Activated T-cell treated with anti-CD3 and anti-CD28 coated beads, Interleukin-2, amount 50 U/mL, for 48 hours (primary cell): ENCODE measurements around the gene RARS2.
"Not testable (repeated sequence)": the region's sequence is repeated elsewhere in the genome, so short reads cannot be mapped to it uniquely, and the experiment has no call there.

Source experiments
- DNase-seq, 2 experiments: peaks; one replicate each; pipeline ENCODE4 v3.0.0-alpha.2; 2020

RARS2 gene, protein sequence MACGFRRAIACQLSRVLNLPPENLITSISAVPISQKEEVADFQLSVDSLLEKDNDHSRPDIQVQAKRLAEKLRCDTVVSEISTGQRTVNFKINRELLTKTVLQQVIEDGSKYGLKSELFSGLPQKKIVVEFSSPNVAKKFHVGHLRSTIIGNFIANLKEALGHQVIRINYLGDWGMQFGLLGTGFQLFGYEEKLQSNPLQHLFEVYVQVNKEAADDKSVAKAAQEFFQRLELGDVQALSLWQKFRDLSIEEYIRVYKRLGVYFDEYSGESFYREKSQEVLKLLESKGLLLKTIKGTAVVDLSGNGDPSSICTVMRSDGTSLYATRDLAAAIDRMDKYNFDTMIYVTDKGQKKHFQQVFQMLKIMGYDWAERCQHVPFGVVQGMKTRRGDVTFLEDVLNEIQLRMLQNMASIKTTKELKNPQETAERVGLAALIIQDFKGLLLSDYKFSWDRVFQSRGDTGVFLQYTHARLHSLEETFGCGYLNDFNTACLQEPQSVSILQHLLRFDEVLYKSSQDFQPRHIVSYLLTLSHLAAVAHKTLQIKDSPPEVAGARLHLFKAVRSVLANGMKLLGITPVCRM

DNA sequence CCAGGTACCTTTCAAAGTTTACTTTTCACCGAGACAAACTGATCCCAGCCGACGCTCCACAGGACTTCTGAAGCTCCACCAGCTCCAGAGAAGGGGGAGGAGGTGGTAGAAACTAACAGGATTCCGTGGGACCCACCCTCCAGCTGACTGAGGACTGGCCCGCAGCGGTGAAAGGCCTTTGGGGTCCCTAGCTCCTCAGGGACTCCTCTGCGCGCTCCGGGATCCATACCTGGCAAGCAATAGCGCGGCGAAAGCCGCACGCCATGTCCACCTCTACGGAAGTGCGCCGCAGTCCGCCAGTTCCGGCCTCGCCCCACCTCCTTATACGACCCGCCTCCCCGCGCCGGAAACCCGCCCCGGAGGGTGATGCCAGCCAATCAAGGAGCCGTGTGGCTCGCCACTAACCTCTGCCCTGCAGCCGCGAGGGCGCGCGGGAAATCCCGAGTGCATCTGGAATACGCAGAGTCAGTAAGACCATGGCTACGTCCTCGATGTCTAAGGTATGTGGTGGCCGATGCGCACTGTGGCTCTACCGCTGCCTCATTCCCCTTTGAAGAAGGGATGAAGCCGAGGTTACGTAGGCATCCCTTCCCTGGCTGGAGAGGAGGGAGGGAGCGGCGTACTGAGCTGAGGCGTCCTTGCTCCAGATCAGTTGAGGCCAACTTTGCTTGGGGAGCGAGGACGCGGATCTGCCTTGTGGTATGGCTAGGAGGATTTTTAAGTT is at the start of gene RARS2, which contains the start of gene ORC3:
TSS of gene RARS2 (minus strand) at position 295 of the 724 bp plus-strand sequence. CDS start at position 265, 30 bp downstream.
TSS of gene ORC3 (plus strand) at position 443 of the 724 bp plus-strand sequence. CDS start at position 477, 34 bp downstream.
- peak; percentile 97 to 98 for DNase-seq

DNA sequence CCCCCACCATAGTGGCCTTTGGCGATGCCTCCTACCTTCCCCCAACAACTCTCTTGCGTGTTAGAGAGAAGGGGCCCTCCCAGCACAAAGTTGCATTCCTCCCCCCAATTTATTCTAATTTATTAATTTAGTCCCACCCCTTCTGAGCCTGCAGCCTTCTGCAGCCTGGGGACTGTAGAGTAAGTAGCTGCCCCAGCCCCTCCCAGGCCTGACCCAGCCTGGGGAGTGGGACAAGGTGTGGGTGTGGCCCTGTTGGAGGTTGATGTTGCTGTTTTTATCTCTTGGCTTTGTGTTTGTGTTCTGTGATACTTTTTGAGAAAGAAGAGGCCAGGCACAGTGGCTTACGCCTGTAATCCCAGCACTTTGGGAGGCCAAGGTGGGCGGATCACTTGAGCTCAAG is 49.6 kb upstream of the RARS2 start:
- no peak for DNase-seq

DNA sequence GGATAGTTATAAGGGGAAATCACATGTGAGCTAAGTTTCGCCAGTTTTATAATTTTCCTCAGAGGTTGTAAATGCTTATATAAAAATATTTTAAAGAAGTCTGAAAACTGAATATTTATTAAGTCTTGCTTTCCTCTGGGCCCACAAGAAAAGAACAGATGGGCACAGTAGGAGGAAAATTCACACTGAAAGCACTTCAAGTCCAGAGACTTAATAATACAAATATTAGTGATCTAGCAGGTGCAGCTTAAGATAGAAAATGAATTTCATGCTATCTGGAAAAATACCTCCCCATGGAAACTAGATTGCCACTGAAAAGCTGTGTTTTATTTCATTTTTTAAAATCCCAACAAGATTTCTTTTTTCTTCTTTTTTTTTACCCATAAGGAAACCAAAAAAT is 47.3 kb upstream of the RARS2 start:
- DNase-seq: no peak

DNA sequence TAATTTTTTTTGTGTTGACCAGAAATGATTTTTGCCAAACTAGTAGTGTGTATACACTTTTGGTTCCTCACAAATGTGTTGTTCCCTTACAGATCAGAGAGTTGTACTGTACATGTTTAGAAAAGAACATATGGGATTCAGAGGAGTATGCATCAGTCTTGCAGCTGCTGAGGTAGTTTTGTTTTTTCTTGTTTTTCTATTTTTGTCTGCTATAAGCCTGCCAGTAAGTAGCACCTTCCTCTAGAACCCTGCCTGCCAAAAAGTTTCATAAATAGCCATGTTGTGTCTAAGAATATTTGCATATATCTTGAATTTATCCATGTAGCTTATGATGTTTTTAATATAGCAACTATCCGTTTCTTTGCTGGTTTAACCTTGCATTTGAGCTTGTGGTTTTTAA is 46.5 kb upstream of the RARS2 start:
- DNase-seq: no peak

DNA sequence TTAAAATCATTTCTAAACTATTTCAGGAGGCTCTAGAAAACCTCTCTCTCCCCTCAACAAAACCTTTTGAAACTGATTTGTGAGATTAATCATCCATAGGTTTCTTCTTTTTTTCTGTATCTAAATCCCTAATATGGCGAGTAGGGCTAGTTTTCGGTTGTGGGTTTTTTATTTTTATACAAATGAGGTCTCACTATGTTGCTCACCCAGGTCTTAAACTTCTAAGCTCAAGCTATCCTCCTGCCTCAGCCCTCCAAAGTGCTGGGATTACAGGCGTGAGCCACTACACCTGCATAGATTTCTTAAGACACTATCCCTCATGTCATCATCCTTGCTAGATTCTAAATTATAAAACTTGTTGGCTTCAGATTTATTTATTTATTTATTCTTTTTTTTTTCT is 44.1 kb upstream of the RARS2 start:
- no peak for DNase-seq

DNA sequence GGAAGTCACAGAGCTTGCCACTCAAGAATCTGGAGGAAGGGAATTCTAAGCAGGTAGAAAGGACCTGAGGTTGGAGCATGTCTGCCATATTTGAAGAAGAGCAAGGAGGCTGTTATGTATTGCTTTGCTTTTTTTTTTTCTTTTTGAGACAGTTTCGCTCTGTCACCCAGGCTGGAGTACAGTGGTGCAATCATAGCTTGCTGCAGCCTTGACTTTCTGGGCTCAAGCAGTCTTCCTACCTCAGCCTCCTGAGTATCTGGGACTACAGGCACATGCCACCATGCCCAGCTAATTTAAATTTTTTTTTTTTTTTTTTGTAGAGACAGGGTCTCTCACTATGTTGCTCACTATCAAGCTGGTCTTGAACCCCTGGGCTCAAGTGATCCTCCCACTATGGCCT is 41.0 kb upstream of the RARS2 start:
- no peak for DNase-seq

DNA sequence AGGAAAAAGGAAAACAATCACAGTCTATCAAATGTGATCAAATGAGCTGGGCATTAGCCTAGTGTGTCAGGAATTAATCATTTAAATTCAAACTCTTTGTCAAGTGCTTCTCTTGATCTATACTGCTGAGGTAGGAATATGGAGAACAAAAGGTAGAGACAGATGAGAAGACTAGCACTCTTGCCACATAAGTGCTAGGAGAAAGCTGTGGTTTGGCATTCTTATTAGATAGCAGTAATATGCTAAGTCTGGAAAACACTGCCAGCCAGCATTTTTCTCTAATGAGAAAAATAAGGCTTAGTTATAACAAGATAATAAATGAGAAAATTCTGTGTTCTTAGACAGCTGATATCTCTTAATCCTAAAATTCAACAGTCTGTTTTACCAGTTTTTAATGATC is 39.1 kb upstream of the RARS2 start:
- DNase-seq: no peak

DNA sequence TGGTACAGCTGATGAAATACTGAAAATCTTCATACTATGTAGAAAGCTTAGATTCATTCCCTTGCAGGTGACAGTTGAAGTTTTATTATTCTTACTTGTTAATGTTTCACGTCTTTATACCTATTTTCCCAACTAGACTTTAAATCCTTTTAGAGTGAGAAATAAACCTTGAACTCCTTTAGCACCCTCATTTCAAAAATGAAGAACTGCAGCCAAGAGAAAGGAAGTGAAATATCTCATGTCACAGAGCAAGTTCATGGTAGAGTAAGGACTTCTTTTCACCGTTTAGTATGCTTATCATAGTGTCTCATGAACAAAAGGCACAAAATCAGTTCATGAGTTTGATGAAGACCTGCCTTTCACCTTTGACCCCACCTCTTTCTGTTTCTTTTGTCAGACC is 38.6 kb upstream of the RARS2 start:
- no peak for DNase-seq

DNA sequence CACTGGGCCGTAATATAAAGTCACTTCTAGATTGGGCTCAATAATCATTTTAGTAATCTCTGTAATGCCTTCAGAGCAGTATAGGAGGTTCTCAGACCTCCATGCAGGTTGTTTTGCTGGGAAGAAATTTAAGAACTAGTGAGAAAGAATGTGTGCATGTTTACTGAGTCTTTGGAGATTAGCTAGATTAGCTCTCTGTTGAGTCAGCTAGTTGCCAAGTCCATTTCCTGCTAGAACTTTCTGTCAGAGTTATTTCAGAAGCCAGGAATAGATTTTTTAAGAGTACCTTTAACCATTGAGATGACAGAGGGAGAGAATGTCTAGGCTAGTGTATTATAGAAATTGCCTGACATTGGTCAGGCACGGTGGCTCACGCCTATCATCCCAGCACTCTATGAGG is 33.5 kb upstream of the RARS2 start:
- no peak for DNase-seq

DNA sequence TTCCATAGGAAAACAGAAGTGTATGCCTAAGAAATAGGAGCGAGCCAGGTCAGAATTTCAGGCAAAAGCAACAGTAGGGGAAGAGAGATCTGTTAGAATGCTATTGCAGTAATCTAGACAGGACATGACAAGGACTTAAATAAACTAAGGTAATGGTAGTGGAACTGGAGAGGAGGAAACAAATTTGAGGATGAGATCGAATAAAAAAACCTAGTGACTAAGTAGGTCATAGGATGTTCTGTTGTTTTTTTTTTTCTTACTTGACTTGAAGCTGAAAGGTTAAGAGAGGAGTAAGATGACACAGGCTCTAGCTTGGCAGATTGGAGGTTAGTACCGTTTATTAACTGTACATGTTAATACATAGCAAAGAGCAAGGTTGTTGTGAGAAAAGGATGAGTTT is 28.7 kb upstream of the RARS2 start:
- DNase-seq: no peak

DNA sequence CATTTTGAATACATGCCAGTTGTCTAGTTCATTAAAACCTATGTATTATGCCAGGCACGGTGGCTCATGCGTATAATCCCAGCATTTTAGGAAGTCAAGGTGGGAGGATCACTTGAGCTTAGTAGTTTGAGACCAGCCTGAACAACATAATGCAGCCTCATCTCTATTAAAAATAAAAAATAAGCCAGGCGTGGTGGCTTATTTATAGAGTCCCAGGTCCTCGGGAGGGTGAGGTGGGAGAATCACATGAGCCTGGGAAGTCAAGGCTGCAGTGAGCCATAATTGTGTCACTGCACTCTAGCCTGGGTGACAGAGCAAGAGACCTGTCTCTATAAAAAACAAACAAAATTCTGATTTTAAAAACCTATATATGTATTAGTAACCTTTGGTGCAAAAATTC is 27.6 kb upstream of the RARS2 start:
- DNase-seq: no peak

DNA sequence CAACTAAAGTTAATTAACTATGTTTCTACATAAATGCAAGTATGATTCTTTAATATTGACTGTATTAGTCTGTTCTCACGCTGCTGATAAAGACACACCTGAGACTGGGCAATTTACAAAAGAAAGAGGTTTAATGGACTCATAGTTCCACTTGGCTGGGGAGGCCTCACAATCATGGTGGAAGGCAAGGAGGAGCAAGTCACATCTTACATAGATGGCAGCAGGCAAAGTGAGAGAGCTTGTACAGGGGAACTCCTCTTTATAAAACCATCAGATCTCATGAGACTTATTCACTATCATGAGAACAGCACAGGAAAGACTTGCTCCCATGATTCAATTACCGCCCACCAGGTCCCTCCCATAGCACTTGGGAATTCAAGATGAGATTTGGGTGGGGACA is 23.2 kb upstream of the RARS2 start:
- DNase-seq: not testable (repeated sequence)

DNA sequence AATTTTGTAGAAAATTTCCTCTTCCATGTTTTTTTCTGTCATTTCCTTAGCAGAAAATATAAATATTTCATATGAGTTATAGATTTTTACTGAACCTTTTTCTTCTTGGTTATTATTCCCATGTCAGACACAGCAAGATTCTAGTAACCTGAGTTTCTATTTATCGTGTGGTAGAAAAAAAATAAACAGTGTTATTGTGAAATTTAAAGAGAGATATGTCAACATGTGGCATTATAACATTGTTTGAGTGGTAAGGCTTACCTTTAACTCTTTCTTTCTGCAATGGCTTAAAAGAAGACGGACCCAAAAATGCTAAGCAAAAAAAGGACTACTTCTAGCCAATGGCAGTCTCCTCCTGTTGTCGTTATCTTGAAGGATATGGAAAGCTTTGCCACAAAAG is 19.0 kb upstream of the RARS2 start:
- DNase-seq: no peak

DNA sequence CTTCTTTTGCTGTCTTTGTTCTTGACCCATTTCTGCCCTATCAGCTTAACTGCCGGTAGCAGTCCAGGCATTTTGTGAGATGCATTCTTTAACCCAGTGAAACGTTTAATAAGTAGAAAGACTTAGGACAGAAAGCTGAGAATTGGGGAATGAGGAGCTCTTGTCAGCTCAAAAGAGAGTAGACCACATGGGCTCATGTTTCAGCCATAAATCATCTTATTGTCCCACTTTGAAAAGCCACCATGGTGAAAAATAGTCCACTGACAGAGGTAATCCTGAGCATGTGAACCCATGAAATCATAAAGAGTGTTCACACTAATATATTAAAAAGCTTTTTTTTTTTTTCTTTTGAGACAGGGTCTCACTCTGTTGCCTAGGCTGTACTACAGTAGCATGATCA is 16.4 kb upstream of the RARS2 start:
- no peak for DNase-seq

DNA sequence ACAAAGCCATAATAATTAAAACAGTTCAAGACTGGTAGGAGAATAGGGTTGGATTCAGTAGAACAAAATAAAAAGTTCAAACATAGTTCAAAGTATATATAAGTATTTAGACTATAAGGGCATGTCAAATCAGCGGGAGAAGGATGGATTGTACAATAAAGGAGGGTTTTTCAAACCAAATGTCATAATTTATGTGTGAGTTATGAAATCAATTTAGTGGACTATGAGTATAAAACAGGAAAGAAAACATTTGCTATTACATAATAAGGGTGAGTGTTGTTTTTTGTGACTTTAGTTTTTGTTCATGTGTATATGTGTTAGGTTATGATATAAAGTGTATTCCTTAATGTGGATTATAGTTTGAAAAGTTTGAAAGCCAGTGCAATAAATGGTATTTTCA is 10.8 kb upstream of the RARS2 start:
- DNase-seq: no peak

DNA sequence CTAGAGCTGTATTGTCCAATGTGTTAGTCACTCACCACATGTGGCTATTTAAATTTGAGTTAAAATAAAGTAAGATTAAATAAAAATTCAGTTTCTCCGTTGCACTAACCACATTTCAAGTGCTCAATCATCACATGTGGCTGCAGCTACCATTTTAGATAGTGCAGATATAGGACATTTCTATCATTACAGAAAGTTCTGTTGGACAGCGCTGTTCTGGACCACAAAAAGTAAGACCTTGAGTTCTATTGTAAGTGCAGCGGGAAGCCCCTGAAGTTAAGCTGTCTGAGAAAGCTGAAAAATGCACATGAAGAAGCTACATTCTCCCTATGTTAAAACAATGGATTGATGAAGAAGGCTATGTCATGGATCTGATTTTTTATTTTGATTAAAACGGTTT is 1.2 kb upstream of the RARS2 start:
- DNase-seq: no peak

DNA sequence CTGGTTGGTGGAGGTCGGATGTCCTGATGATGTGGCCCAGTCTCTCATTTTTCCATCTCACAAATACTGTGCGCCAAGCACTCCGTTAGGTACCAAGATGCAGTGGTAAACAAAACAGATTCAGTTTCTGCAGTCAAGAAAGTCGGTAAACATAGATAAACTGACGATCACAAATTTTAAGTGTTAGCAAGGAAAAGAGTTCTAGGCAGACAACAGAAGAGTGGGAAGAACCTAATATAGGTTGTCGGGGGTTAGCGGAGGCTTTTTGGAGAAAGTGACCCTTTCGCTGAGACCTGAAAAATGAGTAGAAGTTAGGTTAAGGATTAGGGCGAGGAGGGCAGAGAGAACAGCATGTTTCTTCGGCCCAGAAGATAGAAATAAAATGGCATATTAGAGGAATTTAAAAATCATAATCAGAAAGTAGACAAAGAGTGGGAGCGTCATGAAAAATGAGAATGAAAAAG is 662 bp upstream of the RARS2 start:
- DNase-seq: no peak

DNA sequence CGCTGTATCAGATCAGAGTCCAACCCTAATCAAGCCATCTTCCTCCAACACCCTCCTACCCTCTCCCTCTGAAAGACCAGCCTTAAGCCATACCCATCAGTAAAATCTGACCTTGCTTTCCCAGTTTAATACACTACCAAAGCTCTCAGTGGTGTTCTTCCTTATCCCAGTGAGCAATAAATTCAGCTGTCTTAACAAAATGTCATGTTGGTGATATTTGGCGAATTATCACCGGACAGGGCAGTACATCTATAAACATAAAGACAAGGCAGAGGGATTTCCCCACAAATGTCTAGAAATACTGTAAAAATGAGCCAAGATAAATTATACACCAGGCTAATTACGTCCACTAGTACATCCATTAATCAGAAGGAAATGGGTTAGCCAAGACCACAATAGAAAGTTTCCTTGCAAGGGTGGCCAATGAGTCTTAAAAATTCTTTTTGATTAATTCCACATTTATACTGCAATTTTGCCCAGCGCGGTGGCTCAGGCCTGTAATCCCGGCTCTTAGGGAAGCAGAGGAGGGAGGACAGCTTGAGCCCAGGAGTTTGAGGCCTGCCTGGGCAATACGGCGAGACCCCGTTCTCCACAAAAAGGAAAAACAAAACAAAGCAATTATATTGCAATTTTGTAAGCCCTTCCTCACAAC is 905 bp downstream of the RARS2 start:
- no peak for DNase-seq

DNA sequence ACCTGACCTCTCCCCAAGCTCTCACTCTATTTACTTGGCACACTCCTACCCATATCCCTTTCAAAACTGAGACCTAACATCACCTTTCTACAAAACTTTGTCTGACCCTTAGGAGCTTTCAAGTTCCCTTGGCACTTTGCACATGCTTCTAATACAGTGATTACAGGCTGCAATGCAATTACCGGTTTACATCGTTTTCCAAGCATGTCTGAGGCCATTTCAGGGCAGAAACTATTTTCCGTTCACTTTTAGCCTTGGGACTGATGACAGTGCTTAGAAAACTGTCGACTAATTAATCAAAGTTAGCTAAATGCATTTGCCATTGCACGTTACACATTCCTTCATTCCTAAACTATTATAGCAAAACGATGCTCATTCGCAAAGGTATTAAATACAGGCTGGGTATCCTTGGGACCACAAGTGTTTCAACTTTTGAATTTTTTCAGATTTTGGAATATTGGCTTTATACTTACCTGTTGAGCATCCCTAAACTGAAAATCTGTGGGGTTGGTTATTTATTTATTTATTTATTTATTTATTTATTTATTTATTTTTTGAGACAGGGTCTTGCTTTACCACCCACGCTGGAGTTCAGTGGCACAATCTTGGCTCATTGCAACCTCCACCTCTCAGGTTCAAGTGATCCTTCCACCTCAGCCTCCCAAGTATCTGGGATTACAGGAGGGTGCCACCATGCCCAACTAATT is 3.3 kb downstream of the RARS2 start:
- DNase-seq: no peak

DNA sequence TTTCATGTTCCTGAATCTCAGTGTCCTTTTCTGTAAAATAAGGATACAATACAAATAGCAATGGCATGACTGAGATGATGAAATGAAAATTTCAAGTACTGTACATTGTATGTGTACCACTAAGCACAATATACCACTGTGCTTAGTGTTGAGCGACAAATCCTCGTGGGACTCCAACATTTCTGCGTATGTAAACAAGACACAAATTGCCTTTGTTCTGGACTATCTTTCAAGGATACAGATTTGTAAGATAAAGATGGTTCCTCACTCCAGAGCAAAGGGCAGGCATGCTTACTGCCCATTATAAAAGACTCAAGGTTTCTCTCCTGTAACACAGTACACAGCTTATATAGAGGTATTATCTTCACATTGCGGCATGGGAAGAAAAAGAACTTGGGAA is 6.0 kb downstream of the RARS2 start:
- no peak for DNase-seq

DNA sequence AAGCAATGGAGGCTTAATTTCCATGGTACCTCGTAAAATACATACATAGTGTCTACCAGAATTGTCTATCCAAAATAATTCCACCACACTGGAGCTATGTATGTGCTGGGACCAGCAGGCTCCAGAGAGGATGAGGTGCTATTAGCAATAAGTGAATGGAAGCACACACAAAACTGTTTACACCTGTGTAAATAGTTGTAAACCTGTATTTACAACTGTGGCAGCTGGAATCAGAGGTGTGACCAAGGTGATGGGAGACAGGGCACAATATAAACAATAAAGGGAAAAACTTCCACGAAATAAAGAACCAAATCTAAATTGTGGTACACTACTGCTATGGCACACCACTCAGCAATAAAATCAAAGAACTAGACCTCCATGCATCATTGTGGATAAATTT is 14.4 kb downstream of the RARS2 start:
- DNase-seq: no peak

DNA sequence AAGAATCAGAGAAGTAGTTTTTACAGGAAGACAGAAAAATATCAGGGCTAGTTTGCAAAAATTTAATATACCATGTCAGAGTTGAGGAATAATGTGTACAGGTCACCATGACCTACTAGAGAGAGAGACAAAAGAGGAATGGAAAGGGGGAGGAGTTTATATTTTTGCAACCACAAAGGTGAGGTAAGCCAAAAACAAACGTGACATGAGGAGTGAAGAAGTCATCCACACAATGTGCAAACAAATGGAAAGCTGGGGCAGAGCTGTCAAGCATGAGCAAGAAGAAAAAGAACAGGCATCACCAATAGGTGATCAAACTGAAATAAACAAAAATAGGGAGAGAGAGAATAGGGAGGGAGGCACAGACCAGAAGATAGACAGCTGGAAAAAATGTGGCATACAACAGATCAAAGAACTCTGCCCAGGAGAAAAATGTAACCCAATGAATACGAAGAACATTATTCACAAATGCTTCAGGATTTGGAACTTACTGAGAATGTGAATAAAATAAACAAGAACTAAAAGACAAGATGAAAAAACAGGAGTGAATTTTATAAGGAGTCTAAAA is 15.5 kb downstream of the RARS2 start:
- DNase-seq: no peak
